Ectodermal cell (in vitro differentiated cells): Measurements from ENCODE around the gene OBSL1.

Experiments used
- H3K27ac ChIP-seq: 2 replicates; pipeline ENCODE4 v1.7.0; 2013; ENCODE audit warnings: mild to moderate bottlenecking, low read depth, low read length; ENCODE audit not compliant: insufficient read depth, poor library complexity, severe bottlenecking
- H3K27me3 ChIP-seq: 2 replicates; pipeline ENCODE4 v1.7.0; 2013; ENCODE audit warnings: mild to moderate bottlenecking, low read length; ENCODE audit not compliant: insufficient read depth, control insufficient read depth, poor library complexity, severe bottlenecking
- H3K36me3 ChIP-seq: one replicate; pipeline ENCODE4 v1.7.0; 2013; ENCODE audit warnings: low read length; ENCODE audit not compliant: control insufficient read depth, insufficient read depth
- H3K4me1 ChIP-seq: one replicate; pipeline ENCODE4 v1.7.0; 2013; ENCODE audit warnings: low read length; ENCODE audit not compliant: control insufficient read depth, insufficient read depth
- H3K4me3 ChIP-seq: 2 replicates; pipeline ENCODE4 v1.7.0; 2013; ENCODE audit warnings: low read depth, low read length, control low read depth; ENCODE audit not compliant: insufficient read depth
- H3K9me3 ChIP-seq: 2 replicates; pipeline ENCODE4 v1.7.0; 2013; ENCODE audit warnings: mild to moderate bottlenecking, low read length, moderate library complexity; ENCODE audit not compliant: control insufficient read depth
- WGBS, 2 experiments: methylation state at CpG; one replicate each; pipeline ENCODE4 v1.1.7; 2013; ENCODE audit warnings: missing lambda C conversion rate in 2 of 2; 5-methylcytosine and 5-hydroxymethylcytosine counted together

Gene OBSL1

GRCh38 chr2:219612577-219613286 lies 41.4 kb upstream of the OBSL1 start:
- WGBS, 2 experiments: 88 to 91% methylated on average over 13 to 15 of the region's 15 CpGs
- Histone ChIP-seq H3K9me3 (no peaks in the 10 kb centered on the region), H3K36me3 (no peaks in the 10 kb centered on the region), H3K4me1 (no peaks in the 10 kb centered on the region), H3K4me3 (no peak overlapping the region), H3K27ac (no peak overlapping the region), H3K27me3 (no peaks in the 10 kb centered on the region)

GRCh38 chr2:219611866-219612576 lies 40.7 kb upstream of the OBSL1 start:
- H3K4me3 ChIP-seq: no peak overlapping the region
- no peaks in the 10 kb centered on the region for H3K4me1 ChIP-seq
- H3K9me3 ChIP-seq: no peaks in the 10 kb centered on the region
- H3K36me3 ChIP-seq: no peaks in the 10 kb centered on the region
- no peak overlapping the region for H3K27ac ChIP-seq
- 86 to 87% methylated on average over 12 of the region's 12 CpGs for WGBS, 2 experiments
- H3K27me3 ChIP-seq: no peaks in the 10 kb centered on the region

GRCh38 chr2:219611306-219611705 lies 40.0 kb upstream of the OBSL1 start:
- Histone ChIP-seq H3K27me3 (no peaks in the 10 kb centered on the region), H3K36me3 (no peaks in the 10 kb centered on the region), H3K9me3 (no peaks in the 10 kb centered on the region), H3K4me3 (no peak overlapping the region), H3K4me1 (no peaks in the 10 kb centered on the region), H3K27ac (no peak overlapping the region)
- WGBS, 2 experiments: 93 to 97% methylated on average over 9 of the region's 9 CpGs

GRCh38 chr2:219609149-219609750 lies 37.9 kb upstream of the OBSL1 start:
- no peaks in the 10 kb centered on the region for H3K27me3 ChIP-seq
- 91 to 94% methylated on average over 13 of the region's 13 CpGs for WGBS, 2 experiments
- no peaks in the 10 kb centered on the region for H3K9me3 ChIP-seq
- H3K27ac ChIP-seq: no peak overlapping the region
- no peaks in the 10 kb centered on the region for H3K36me3 ChIP-seq
- no peak overlapping the region for H3K4me3 ChIP-seq
- no peaks in the 10 kb centered on the region for H3K4me1 ChIP-seq

GRCh38 chr2:219608399-219608964 lies 37.1 kb upstream of the OBSL1 start:
- Histone ChIP-seq H3K4me1 (no peaks in the 10 kb centered on the region), H3K27ac (no peak overlapping the region), H3K36me3 (no peaks in the 10 kb centered on the region), H3K4me3 (no peak overlapping the region), H3K9me3 (no peaks in the 10 kb centered on the region), H3K27me3 (no peaks in the 10 kb centered on the region)
- WGBS, 2 experiments: 86 to 88% methylated on average over 15 of the region's 15 CpGs

- Histone ChIP-seq H3K4me3 (no peak overlapping the region), H3K4me1 (no peaks in the 10 kb centered on the region), H3K36me3 (no peaks in the 10 kb centered on the region), H3K27ac (no peak overlapping the region), H3K27me3 (no peaks in the 10 kb centered on the region), H3K9me3 (no peaks in the 10 kb centered on the region)
- 93 to 98% methylated on average over 15 of the region's 15 CpGs for WGBS, 2 experiments
These were observed 36.6 kb upstream of the OBSL1 start for GRCh38 chr2:219607931-219608330.

GRCh38 chr2:219605607-219605954 lies 34.2 kb upstream of the OBSL1 start:
- Histone ChIP-seq H3K36me3 (no peaks in the 10 kb centered on the region), H3K9me3 (no peaks in the 10 kb centered on the region), H3K27ac (no peak overlapping the region), H3K4me1 (no peaks in the 10 kb centered on the region), H3K27me3 (no peaks in the 10 kb centered on the region), H3K4me3 (no peak overlapping the region)
- 92 to 94% methylated on average over 6 of the region's 6 CpGs for WGBS, 2 experiments

- Histone ChIP-seq H3K27ac (no peak overlapping the region), H3K4me1 (no peaks in the 10 kb centered on the region), H3K9me3 (no peaks in the 10 kb centered on the region), H3K27me3 (no peaks in the 10 kb centered on the region), H3K36me3 (no peaks in the 10 kb centered on the region), H3K4me3 (no peak overlapping the region)
- WGBS, 2 experiments: 95 to 96% methylated on average over 5 of the region's 5 CpGs
These were observed 32.4 kb upstream of the OBSL1 start for GRCh38 chr2:219603771-219604170.

GRCh38 chr2:219598308-219599078 lies 27.2 kb upstream of the OBSL1 start:
- Histone ChIP-seq H3K27me3 (no peaks in the 10 kb centered on the region), H3K9me3 (no peaks in the 10 kb centered on the region), H3K4me3 (peak overlapping the region; percentile 86), H3K36me3 (no peaks in the 10 kb centered on the region), H3K4me1 (no peaks in the 10 kb centered on the region), H3K27ac (no peak overlapping the region)
- 35 to 42% methylated on average over 9 of the region's 9 CpGs for WGBS, 2 experiments
